Suprapubic skin (tissue), 3 donors: ENCODE results near the gene NME3.

Experiments used
- CTCF ChIP-seq, 2 donors: fragments of 200-600 bp in 1 of 2; fragments of 450-650 bp in 1 of 2; sonication (generic) in 1 of 2; IDR thresholded peaks; one replicate each; pipeline ENCODE4 v1.5.1; 2016 to 2019; ENCODE audit warnings: antibody characterized with exemption in 2 of 2, mild to moderate bottlenecking in 1 of 2, moderate library complexity in 1 of 2
- POLR2A ChIP-seq, 2 donors: fragments of 450-650 bp; IDR thresholded peaks; one replicate each; pipeline ENCODE4 v1.6.1; 2017; ENCODE audit warnings: antibody characterized with exemption in 2 of 2, mild to moderate bottlenecking in 2 of 2, moderate library complexity in 2 of 2

- no peak for TF ChIP-seq CTCF (IDR thresholded peaks at IDR 0.05)
- TF ChIP-seq POLR2A (IDR thresholded peaks at IDR 0.05) = no peak
Observed at GRCh38 chr16:1777375-1778199, 6.2 kb upstream of the NME3 start.
